ENCODE measurements around the gene UGT2B17. TPM values are rescaled to one million over a fixed set of nuclear protein-coding genes. Genes with fewer than 3 reads are reported as not detected.
"Not testable (repeated sequence)": the region's sequence is repeated elsewhere in the genome, so short reads cannot be mapped to it uniquely, and the experiment has no call there.

Gene UGT2B17
- total RNA-seq, 4 donors from 2014 or later, result not detected

DNA sequence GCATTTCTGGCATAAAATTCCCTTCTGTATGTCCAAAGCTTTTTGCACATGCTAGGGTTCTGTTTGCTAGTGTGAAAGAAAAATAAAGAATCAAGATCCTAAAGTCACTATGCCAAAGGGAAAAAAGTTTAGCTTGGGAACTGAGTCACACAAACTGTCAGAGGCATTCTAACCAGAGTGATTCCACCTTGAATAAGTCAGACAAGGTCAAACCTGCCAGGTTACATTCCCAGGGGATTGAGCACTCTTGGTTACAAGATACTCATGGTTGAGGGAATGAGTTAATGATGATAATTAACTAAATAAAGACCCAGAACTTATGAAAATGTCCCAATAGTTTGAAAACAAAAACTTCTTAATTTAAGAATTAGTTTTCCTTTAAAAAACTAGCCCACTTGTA, 13.7 kb upstream of the UGT2B17 start:
- no peak overlapping the region for H3K4me3 ChIP-seq (ENCODE audit: low read depth, poor library complexity, severe bottlenecking)
- intact Hi-C loops (cut with DNase I; ENCODE audit: low total_unique reads), result no loop called here
- no peak for TF ChIP-seq CTCF (IDR thresholded peaks at IDR 0.05)
- TF ChIP-seq POLR2A (IDR thresholded peaks at IDR 0.05), result no peak
- DNase-seq (ENCODE audit: low spot score in 2 of 2), result no peak

DNA sequence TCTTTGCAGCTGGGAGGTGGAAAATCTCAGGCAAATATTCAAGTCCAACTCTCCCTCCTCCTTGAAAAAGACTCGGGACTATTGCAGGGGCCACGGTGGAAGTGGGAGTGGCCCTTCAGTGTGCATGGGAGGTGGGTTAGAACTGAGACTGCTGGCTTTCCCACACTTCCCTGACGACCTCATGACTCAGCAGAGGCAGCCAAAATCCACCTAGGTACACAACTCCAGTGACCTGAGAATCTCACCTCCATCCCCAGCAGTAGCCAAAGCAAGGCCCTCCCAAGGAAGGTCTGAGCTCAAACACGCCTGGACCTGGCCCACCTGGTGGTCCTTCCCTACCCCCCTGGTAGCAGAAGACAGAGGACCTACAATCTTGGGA, 6.2 kb upstream of the UGT2B17 start:
- no peak overlapping the region for H3K4me3 ChIP-seq (ENCODE audit: low read depth, poor library complexity, severe bottlenecking)
- WGBS, 2 donors, result 90% methylated on average over 2 of the region's 4 CpGs; no CpG with 5 or more reads in 1 of the 2 donors
- TF ChIP-seq CTCF (IDR thresholded peaks at IDR 0.05), result no peak
- TF ChIP-seq POLR2A (IDR thresholded peaks at IDR 0.05), result no peak
- no peak for DNase-seq (ENCODE audit: low spot score in 2 of 2)
- intact Hi-C loops (cut with DNase I; ENCODE audit: low total_unique reads), result no loop called here

DNA sequence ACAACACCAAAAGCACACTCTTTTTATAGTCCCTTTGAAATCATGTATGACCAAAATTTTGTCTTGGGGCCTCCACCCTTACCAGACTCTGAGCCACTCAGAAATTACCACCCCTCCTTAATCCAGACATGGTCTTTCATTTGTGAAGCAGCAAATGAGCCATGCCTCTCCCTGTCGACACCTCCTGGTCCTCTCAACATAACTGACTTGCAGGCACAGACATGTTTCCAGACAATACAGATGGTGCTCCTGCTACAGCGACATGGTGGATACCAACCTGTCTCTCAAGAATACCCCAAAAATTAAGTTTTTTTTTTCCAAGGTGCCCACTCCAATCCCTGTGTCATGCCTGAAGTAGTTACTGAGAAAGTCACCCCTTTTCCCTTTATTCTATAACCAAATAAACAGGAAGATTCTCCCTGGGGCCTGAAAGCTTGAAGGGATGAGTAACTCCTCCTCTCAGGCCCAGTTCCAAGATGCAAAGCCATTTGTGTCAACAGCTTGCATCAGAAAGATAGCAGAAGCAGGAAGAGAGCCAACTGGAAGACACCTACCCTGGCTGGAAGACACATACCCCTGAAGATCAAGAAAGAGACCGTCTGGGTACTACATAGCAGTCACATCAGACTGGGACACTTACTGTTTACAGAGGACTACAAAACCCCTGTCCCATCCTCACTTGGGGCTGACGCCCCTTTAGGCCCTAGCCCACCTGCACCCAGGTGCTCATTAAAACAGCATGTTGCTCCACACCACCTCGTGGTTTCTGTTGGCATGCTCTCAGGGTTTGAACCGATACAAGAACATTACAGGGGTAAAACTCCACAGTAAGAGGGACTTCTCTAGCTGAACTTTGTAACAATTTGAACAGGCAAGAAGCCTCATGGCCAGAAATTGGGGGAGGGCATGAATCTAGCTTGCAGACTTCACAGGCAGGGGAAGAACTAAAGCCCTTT, 5.5 kb upstream of the UGT2B17 start:
- TF ChIP-seq CTCF (IDR thresholded peaks at IDR 0.05), result no peak
- no peak for TF ChIP-seq POLR2A (IDR thresholded peaks at IDR 0.05)
- no peak for DNase-seq (ENCODE audit: low spot score in 2 of 2)
- intact Hi-C loops (cut with DNase I; ENCODE audit: low total_unique reads), result no loop called here
- H3K4me3 ChIP-seq (ENCODE audit: low read depth, poor library complexity, severe bottlenecking), result no peak overlapping the region
- WGBS, 2 donors, result 72% methylated on average over 6 of the region's 6 CpGs; no CpG with 5 or more reads in 1 of the 2 donors

- TF ChIP-seq CTCF (IDR thresholded peaks at IDR 0.05), result no peak
- no peak for TF ChIP-seq POLR2A (IDR thresholded peaks at IDR 0.05)
- DNase-seq (ENCODE audit: low spot score in 2 of 2), result no peak
- no peak overlapping the region for H3K4me3 ChIP-seq (ENCODE audit: low read depth, poor library complexity, severe bottlenecking)
- WGBS, 2 donors, result 84% methylated on average over 3 of the region's 3 CpGs; no CpG with 5 or more reads in 1 of the 2 donors
- intact Hi-C loops (cut with DNase I; ENCODE audit: low total_unique reads), result no loop called here
Measured at GRCh38 chr4:68577590-68577989, 1.5 kb upstream of the UGT2B17 start.

GRCh38 chr4:68575636-68576035, 486 bp downstream of the UGT2B17 start:
- WGBS, 2 donors, result 86% methylated on average over 1 of the region's 5 CpGs; no CpG with 5 or more reads in 1 of the 2 donors
- DNase-seq (ENCODE audit: low spot score in 2 of 2); H3K4me3 ChIP-seq (ENCODE audit: low read depth, poor library complexity, severe bottlenecking); intact Hi-C loops (cut with DNase I; ENCODE audit: low total_unique reads): not testable (repeated sequence)

DNA sequence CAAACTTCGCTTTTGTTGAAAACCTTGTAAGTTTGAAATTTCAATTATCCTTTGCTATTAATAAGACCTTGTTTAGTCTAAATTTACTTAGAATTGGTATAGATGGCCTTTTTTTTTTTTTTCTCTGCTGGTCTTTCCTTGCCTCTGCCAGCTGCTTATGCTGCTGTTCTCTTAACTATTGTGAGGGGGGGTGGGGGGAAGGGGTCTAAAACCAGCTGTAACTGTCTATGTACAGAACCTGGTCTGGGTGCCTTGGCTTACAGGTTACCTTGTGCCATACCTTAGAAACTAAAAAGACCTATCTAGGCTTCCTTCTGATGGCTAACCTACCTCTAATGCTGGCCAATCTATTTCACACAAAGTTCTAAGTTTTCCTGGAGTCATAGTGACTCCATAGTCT, 1.0 kb downstream of the UGT2B17 start:
- no peak overlapping the region for H3K4me3 ChIP-seq (ENCODE audit: low read depth, poor library complexity, severe bottlenecking)
- 95% methylated on average over 1 of the region's 1 CpG; no CpG with 5 or more reads in 1 of the 2 donors for WGBS, 2 donors
- intact Hi-C loops (cut with DNase I; ENCODE audit: low total_unique reads), result no loop called here
- no peak for TF ChIP-seq CTCF (IDR thresholded peaks at IDR 0.05)
- DNase-seq (ENCODE audit: low spot score in 2 of 2), result no peak
